Keratinocyte (primary cell): Measurements from ENCODE around the gene PRAMEF27.
"Not testable (repeated sequence)": the region's sequence is repeated elsewhere in the genome, so short reads cannot be mapped to it uniquely, and the experiment has no call there.

Source experiments
- CTCF ChIP-seq, 3 experiments: IDR thresholded peaks in 1 of 3; conservative IDR thresholded peaks in 1 of 3; optimal IDR thresholded peaks in 1 of 3; 2 replicates in 2 of 3; 3 replicates in 1 of 3; pipeline versions ENCODE3 to v1.5.1; 2011; ENCODE audit warnings: low read length in 3 of 3, mild to moderate bottlenecking in 3 of 3, moderate library complexity in 2 of 3, control low read depth in 1 of 3, inconsistent platforms in 1 of 3; ENCODE audit not compliant: insufficient read depth in 2 of 3; ENCODE audit errors: extremely low read depth in 1 of 3
- EZH2 ChIP-seq: IDR thresholded peaks from one replicate; pipeline ENCODE4 v1.6.1; 2012; ENCODE audit warnings: inconsistent platforms, mild to moderate bottlenecking, low read length, moderate library complexity

GRCh38 chr1:13070474-13070873 is 14.1 kb upstream of the PRAMEF27 start, which contains the start of gene PRAMEF25:
- not testable (repeated sequence) for TF ChIP-seq CTCF (optimal IDR thresholded peaks at IDR 0.05 in 1 of 3, IDR thresholded peaks at IDR 0.05 in 1 of 3, conservative IDR thresholded peaks at IDR 0.05 in 1 of 3; ENCODE audit: extremely low read depth in 1 of 3, insufficient read depth in 2 of 3, low read length in 3 of 3); EZH2
